ACC112 (cell line): ENCODE data around the gene DCP1B.

Experiments used
- H2AFZ ChIP-seq: fragments of 200-600 bp; sonication (generic); one replicate; pipeline ENCODE4 v1.6.0; 2017; ENCODE audit warnings: antibody characterized with exemption, low read length; ENCODE audit not compliant: unreplicated experiment
- H3K27ac ChIP-seq: fragments of 200-600 bp; sonication (generic); 2 replicates; pipeline ENCODE4 v1.5.1; 2014; ENCODE audit warnings: low read depth, mild to moderate bottlenecking, antibody characterized with exemption, low read length, moderate library complexity
- H3K27me3 ChIP-seq: fragments of 200-600 bp; sonication (generic); 2 replicates; pipeline ENCODE4 v1.6.1; 2014; ENCODE audit warnings: mild to moderate bottlenecking, antibody characterized with exemption, low read length, moderate library complexity, mixed read lengths; ENCODE audit not compliant: insufficient read depth
- H3K36me3 ChIP-seq: fragments of 200-600 bp; sonication (generic); 2 replicates; pipeline ENCODE4 v1.6.1; 2016; ENCODE audit warnings: mild to moderate bottlenecking, antibody characterized with exemption, low read length, moderate library complexity, mixed read lengths; ENCODE audit not compliant: insufficient read depth
- H3K4me1 ChIP-seq: fragments of 200-600 bp; sonication (generic); one replicate; pipeline ENCODE4 v1.6.1; 2016; ENCODE audit warnings: low read length, mixed read lengths; ENCODE audit not compliant: insufficient read depth, unreplicated experiment, control insufficient read depth
- H3K4me3 ChIP-seq: fragments of 200-600 bp; sonication (generic); 2 replicates; pipeline ENCODE4 v1.5.1; 2014; ENCODE audit warnings: mild to moderate bottlenecking, low read depth, low read length
- H3K79me2 ChIP-seq: fragments of 200-600 bp; sonication (generic); one replicate; pipeline ENCODE4 v1.6.0; 2016; ENCODE audit warnings: low read length; ENCODE audit not compliant: control insufficient read depth, unreplicated experiment, insufficient read depth

Gene DCP1B

GRCh38 chr12:1918884-1919236 lies 85.4 kb downstream of the DCP1B start:
- peaks cover 50% of the 10 kb centered on the region for H3K27me3 ChIP-seq
- no peaks in the 10 kb centered on the region for H3K4me1 ChIP-seq
- no peaks in the 10 kb centered on the region for H3K36me3 ChIP-seq
- no peaks in the 10 kb centered on the region for H3K79me2 ChIP-seq
- no peak overlapping the region for H2AFZ ChIP-seq
- H3K27ac ChIP-seq = no peak overlapping the region
- no peak overlapping the region for H3K4me3 ChIP-seq

- peaks cover 44% of the 10 kb centered on the region for H3K27me3 ChIP-seq
- H3K79me2 ChIP-seq = no peaks in the 10 kb centered on the region
- no peak within 1 kb of the TSS for H3K27ac ChIP-seq
- no peak within 1 kb of the TSS for H2AFZ ChIP-seq
- no peak within 1 kb of the TSS for H3K4me3 ChIP-seq
- H3K4me1 ChIP-seq = no peaks in the 10 kb centered on the region
- no peaks in the 10 kb centered on the region for H3K36me3 ChIP-seq
These were observed 86.0 kb downstream of the DCP1B start, which contains the start of gene CACNA2D4 for GRCh38 chr12:1918081-1918883. Gene CACNA2D4, minus strand, starts transcription at chr12:1918652. Its CDS starts 179 bp downstream, at chr12:1918473.

- H2AFZ ChIP-seq = no peak overlapping the region
- peaks cover 38% of the 10 kb centered on the region for H3K27me3 ChIP-seq
- H3K27ac ChIP-seq = no peak overlapping the region
These were observed 86.8 kb downstream of the DCP1B start for GRCh38 chr12:1917172-1918070.

GRCh38 chr12:1916371-1917171 lies 87.7 kb downstream of the DCP1B start:
- H2AFZ ChIP-seq = no peak overlapping the region
- H3K27ac ChIP-seq = no peak overlapping the region
- H3K36me3 ChIP-seq = no peaks in the 10 kb centered on the region
- no peaks in the 10 kb centered on the region for H3K4me1 ChIP-seq
- H3K4me3 ChIP-seq = no peak overlapping the region
- peaks cover 38% of the 10 kb centered on the region for H3K27me3 ChIP-seq
- no peaks in the 10 kb centered on the region for H3K79me2 ChIP-seq

More at GRCh38 chr12:1917172-1918070, 86.8 kb downstream of the DCP1B start:
- Histone ChIP-seq H3K4me3 (no peak overlapping the region), H3K79me2 (no peaks in the 10 kb centered on the region), H3K36me3 (no peaks in the 10 kb centered on the region), H3K4me1 (no peaks in the 10 kb centered on the region)

- H2AFZ ChIP-seq = no peak overlapping the region
- no peaks in the 10 kb centered on the region for H3K4me1 ChIP-seq
- no peaks in the 10 kb centered on the region for H3K36me3 ChIP-seq
- no peak overlapping the region for H3K4me3 ChIP-seq
- no peaks in the 10 kb centered on the region for H3K79me2 ChIP-seq
- H3K27ac ChIP-seq = no peak overlapping the region
- H3K27me3 ChIP-seq = peaks cover 38% of the 10 kb centered on the region
These were observed 88.9 kb downstream of the DCP1B start for GRCh38 chr12:1915082-1915968.

- H3K27ac ChIP-seq = no peak overlapping the region
These were observed 89.9 kb downstream of the DCP1B start for GRCh38 chr12:1914114-1914911.

GRCh38 chr12:1913377-1914113 lies 90.7 kb downstream of the DCP1B start:
- Histone ChIP-seq H3K36me3 (no peaks in the 10 kb centered on the region), H3K4me1 (no peaks in the 10 kb centered on the region), H3K79me2 (no peaks in the 10 kb centered on the region), H2AFZ (no peak overlapping the region), H3K27me3 (peaks cover 33% of the 10 kb centered on the region), H3K27ac (no peak overlapping the region), H3K4me3 (no peak overlapping the region)

More at GRCh38 chr12:1914114-1914911, 89.9 kb downstream of the DCP1B start:
- Histone ChIP-seq H2AFZ (no peak overlapping the region), H3K27me3 (peaks cover 38% of the 10 kb centered on the region), H3K79me2 (no peaks in the 10 kb centered on the region), H3K4me1 (no peaks in the 10 kb centered on the region), H3K4me3 (no peak overlapping the region), H3K36me3 (no peaks in the 10 kb centered on the region)

- Histone ChIP-seq H3K27me3 (peaks cover 32% of the 10 kb centered on the region), H3K27ac (no peak overlapping the region), H3K4me3 (no peak overlapping the region), H2AFZ (no peak overlapping the region), H3K36me3 (no peaks in the 10 kb centered on the region), H3K4me1 (no peaks in the 10 kb centered on the region), H3K79me2 (no peaks in the 10 kb centered on the region)
These were observed 91.5 kb downstream of the DCP1B start for GRCh38 chr12:1912580-1913376.
